GM12878 (cell line): ENCODE results near the gene HAAO. TPM values are rescaled to one million over a fixed set of nuclear protein-coding genes. Genes with fewer than 3 reads are reported as not detected.

Experiments used
- BCL11A ChIP-seq: IDR thresholded peaks from 2 replicates; pipeline ENCODE4 v1.6.1; 2011; ENCODE audit warnings: low read depth, low read length
- BCL3 ChIP-seq: IDR thresholded peaks from 2 replicates; pipeline ENCODE4 v1.6.1; 2011; ENCODE audit warnings: borderline replicate concordance, low read depth, mild to moderate bottlenecking, moderate library complexity, low read length; ENCODE audit not compliant: insufficient read depth, poor library complexity, severe bottlenecking
- ELK1 ChIP-seq: IDR thresholded peaks from 2 replicates; pipeline ENCODE4 v1.6.1; 2012; ENCODE audit warnings: low read depth, low read length, improper control_type of control experiment
- EP300 ChIP-seq, 2 experiments: fragments of 150-350 bp in 1 of 2; IDR thresholded peaks; 2 replicates each; pipeline ENCODE4 v1.6.1; 2011 to 2012; ENCODE audit warnings: low read depth in 2 of 2, low read length in 2 of 2, borderline replicate concordance in 1 of 2, improper control_type of control experiment in 1 of 2, inconsistent platforms in 1 of 2; ENCODE audit not compliant: control insufficient read depth in 1 of 2
- ETV6 ChIP-seq, 2 experiments: fragments of 450-650 bp in 1 of 2; IDR thresholded peaks in 1 of 2; conservative IDR thresholded peaks in 1 of 2; 2 replicates each; pipeline ENCODE4 v1.6.1; 2014; ENCODE audit warnings: antibody characterized with exemption in 1 of 2, borderline replicate concordance in 1 of 2, low read depth in 1 of 2, mild to moderate bottlenecking in 1 of 2, moderate library complexity in 1 of 2
- HDAC6 ChIP-seq: fragments of 200-600 bp; sonication (generic); IDR thresholded peaks from one replicate; pipeline ENCODE4 v1.8.0; 2017; ENCODE audit warnings: antibody characterized with exemption; ENCODE audit not compliant: unreplicated experiment
- HDGF ChIP-seq: fragments of 450-650 bp; IDR thresholded peaks from 2 replicates; pipeline ENCODE4 v1.6.1; 2016; ENCODE audit warnings: antibody characterized with exemption
- KLF5 ChIP-seq: fragments of 450-650 bp; IDR thresholded peaks from 2 replicates; pipeline ENCODE4 v1.6.1; 2014; ENCODE audit warnings: mild to moderate bottlenecking; ENCODE audit not compliant: partially characterized antibody
- LARP7 ChIP-seq: fragments of 450-650 bp; IDR thresholded peaks from 2 replicates; pipeline ENCODE4 v1.6.1; 2017; ENCODE audit warnings: mild to moderate bottlenecking
- MTA2 ChIP-seq: fragments of 450-650 bp; IDR thresholded peaks from 2 replicates; pipeline ENCODE4 v1.6.1; 2016; ENCODE audit warnings: low read depth, mild to moderate bottlenecking, moderate library complexity
- PBX3 ChIP-seq: IDR thresholded peaks from 2 replicates; pipeline ENCODE4 v1.6.1; 2011; ENCODE audit warnings: mild to moderate bottlenecking, low read depth, low read length, moderate library complexity; ENCODE audit not compliant: insufficient replicate concordance
- POLR2AphosphoS5 ChIP-seq: IDR thresholded peaks from 2 replicates; pipeline ENCODE4 v1.6.1; 2011; ENCODE audit warnings: mild to moderate bottlenecking, low read length, inconsistent platforms
- RBBP5 ChIP-seq: fragments of 200-600 bp; sonication (generic); conservative IDR thresholded peaks from 2 replicates; pipeline ENCODE4 v1.6.1; 2016
- RELA ChIP-seq: fragments of 450-650 bp; IDR thresholded peaks from 2 replicates; pipeline ENCODE4 v1.8.0; 2014; ENCODE audit warnings: borderline replicate concordance; ENCODE audit not compliant: partially characterized antibody
- RELB ChIP-seq: fragments of 450-650 bp; IDR thresholded peaks from 2 replicates; pipeline ENCODE4 v1.6.1; 2017; ENCODE audit warnings: low read depth, mild to moderate bottlenecking, moderate library complexity
- TAF1 ChIP-seq: IDR thresholded peaks from 2 replicates; pipeline ENCODE4 v1.6.1; 2011; ENCODE audit warnings: mild to moderate bottlenecking, low read depth, low read length, borderline replicate concordance
- ZBTB40 ChIP-seq: fragments of 450-650 bp; IDR thresholded peaks from 2 replicates; pipeline ENCODE4 v1.6.1; 2016; ENCODE audit warnings: mild to moderate bottlenecking, moderate library complexity, borderline replicate concordance
- ZNF384 ChIP-seq: IDR thresholded peaks from 2 replicates; pipeline ENCODE4 v1.6.1; 2012; ENCODE audit warnings: low read depth, mild to moderate bottlenecking, low read length, improper control_type of control experiment, borderline replicate concordance
- polyA plus RNA-seq, 11 experiments: library from polyadenylated mRNA; depleted of rRNA in 4 of 11; unstranded in 6 of 11; stranded (reverse) in 5 of 11; fragments of >200 nt; fragmentation: Nextera tagmentation in 4 of 11; fragmentation: Illumina TruSeq in 1 of 11; extraction: Ambion mirVana in 4 of 11; extraction: Trizol in 1 of 11; gene quantifications; 1 replicate in 1 of 11; 2 replicates in 10 of 11; pipeline versions ENCODE4 v1.2.1 to v1.2.3, GENCODE V29; 2011 to 2016; ENCODE audit warnings: inconsistent platforms in 2 of 11, missing spikeins in 2 of 11, low read depth in 1 of 11
- total RNA-seq, 4 experiments: library from RNA; depleted of rRNA in 3 of 4; stranded (reverse); fragments of >200 nt in 3 of 4; fragmentation: Illumina TruSeq in 1 of 4; extraction: Trizol in 1 of 4; gene quantifications; 2 replicates each; pipeline versions ENCODE4 v1.2.1 to v1.2.3, GENCODE V29; 2013 to 2021

The HAAO gene
- total and polyA plus RNA-seq, 10 of the 15 experiments (the other 5 are each of a cell fraction or from before 2014, with no cell fraction given) = 4.3 to 58.7 (median 26.8) TPM

GRCh38 chr2:42810121-42810970 is 18.0 kb upstream of the HAAO start (continued):
- TF ChIP-seq BCL3 (no peak), KLF5 (no peak), RELB (peak; percentile 12; the same call in 1 of the 2 replicates), PBX3 (no peak), BCL11A (0 out of 2 replicates have a peak, but pooled peaks have one; percentile 24), ELK1 (peak; percentile 78), EP300 (IDR thresholded peaks at IDR 0.05; ENCODE audit: borderline replicate concordance in 1 of 2, control insufficient read depth in 1 of 2, low read depth in 2 of 2, low read length in 2 of 2) (peak; percentile 18 to 88; a peak in 1 of 4 replicates), RBBP5 (0 out of 2 replicates have a peak, but pooled peaks have one; percentile 35), POLR2AphosphoS5 (peak; percentile 92), ZNF384 (no peak), HDAC6 (no peak), RELA (peak; percentile 94), TAF1 (peak; percentile 39), MTA2 (no peak), ZBTB40 (peak; percentile 69; the same call in 1 of the 2 replicates), HDGF (peak; percentile 74), ETV6 (conservative IDR thresholded peaks at IDR 0.05 in 1 of 2, IDR thresholded peaks at IDR 0.05 in 1 of 2; ENCODE audit: borderline replicate concordance in 1 of 2, low read depth in 1 of 2) (peak in 1 of 2 experiments; percentile 70; a peak in 1 of 4 replicates), LARP7 (peak; percentile 97)
